Activated CD8-positive, alpha-beta T cell treated with anti-CD3 and anti-CD28 coated beads for 36 hours (primary cell): Measurements from ENCODE around the gene PHF14. TPM values are rescaled to one million over a fixed set of nuclear protein-coding genes. Genes with fewer than 3 reads are reported as not detected.

Source experiments
- ATAC-seq: fragments of 200-7000 bp; cut with Tn5 transposase; one replicate; pipeline ENCODE4 v1.10.0; 2021; ENCODE audit warnings: mild to moderate bottlenecking, moderate library complexity
- CTCF ChIA-PET: fragments of 350-600 bp; sonication (Branson Sonifier 250); formaldehyde crosslinking; loops from one replicate; lab custom pipeline; 2021; ENCODE audit warnings: antibody characterized with exemption; lab: Charles Lee
- POLR2A ChIA-PET: fragments of 350-600 bp; sonication (Branson Sonifier 250); formaldehyde crosslinking; loops from one replicate; lab custom pipeline; 2021; ENCODE audit warnings: antibody characterized with exemption; lab: Charles Lee
- DNase-seq: peaks from one replicate; pipeline ENCODE4 v3.0.0-alpha.2; 2020
- H3K27ac Mint-ChIP-seq: one replicate; pipeline ENCODE4 v1.8.0; 2021; ENCODE audit warnings: mild to moderate bottlenecking, mixed read lengths
- H3K27me3 Mint-ChIP-seq: one replicate; pipeline ENCODE4 v1.8.0; 2021; ENCODE audit warnings: mixed read lengths
- H3K36me3 Mint-ChIP-seq: one replicate; pipeline ENCODE4 v1.8.0; 2021; ENCODE audit warnings: low read depth, mixed read lengths
- H3K4me1 Mint-ChIP-seq: one replicate; pipeline ENCODE4 v1.8.0; 2021; ENCODE audit warnings: low read depth, mixed read lengths
- H3K4me3 Mint-ChIP-seq: one replicate; pipeline ENCODE4 v1.8.0; 2021; ENCODE audit warnings: mild to moderate bottlenecking, moderate library complexity, mixed read lengths
- H3K9me3 Mint-ChIP-seq: one replicate; pipeline ENCODE4 v1.8.0; 2021; ENCODE audit warnings: mixed read lengths
- intact Hi-C: fragments of 100-400 bp; cut with micrococcal nuclease; formaldehyde crosslinking; loops from one replicate; pipeline ENCODE4 v1.10.0; 2022
- total RNA-seq, 2 experiments: library from RNA; stranded (reverse); gene quantifications; one replicate each; pipeline ENCODE4 v1.2.3, GENCODE V29; 2021
- TF ChIP-seq, protein P1 (sequence below): fragments of 200-600 bp; IDR thresholded peaks from one replicate; pipeline ENCODE4 v1.8.0; 2022; ENCODE audit warnings: antibody characterized with exemption, mild to moderate bottlenecking

PHF14 gene
- total RNA-seq, 2 experiments from 2014 or later: 36.7 to 38.7 TPM

DNA sequence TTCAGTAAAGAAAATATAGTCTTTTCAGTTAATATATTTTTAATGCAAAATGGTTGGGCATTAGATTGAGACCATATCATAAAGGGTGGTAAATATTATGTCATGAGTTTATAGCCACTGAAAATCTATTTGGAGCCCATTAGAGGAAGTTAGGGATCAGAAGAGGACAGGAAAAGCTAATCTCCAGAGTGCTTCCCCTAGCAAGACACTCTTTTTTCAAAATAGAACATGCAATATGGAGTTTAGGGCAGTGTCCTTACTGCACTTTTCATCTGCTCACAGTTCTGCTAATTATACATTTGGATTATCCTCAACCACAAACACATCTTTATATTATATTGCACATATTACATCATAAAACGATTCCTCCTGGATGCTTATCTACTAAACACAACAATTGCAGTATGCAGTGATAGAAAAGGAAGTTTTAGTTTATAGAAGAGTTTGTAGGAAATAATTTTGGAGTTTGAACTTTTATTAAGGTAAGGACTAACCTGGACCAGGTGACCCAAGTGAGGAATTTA is 159.8 kb downstream of the PHF14 start:
- POLR2A ChIA-PET: no interaction called here
- H3K4me1 Mint-ChIP-seq: peaks cover 17% of the 10 kb centered on the region
- no peak for DNase-seq
- TF ChIP-seq, protein P1, sequence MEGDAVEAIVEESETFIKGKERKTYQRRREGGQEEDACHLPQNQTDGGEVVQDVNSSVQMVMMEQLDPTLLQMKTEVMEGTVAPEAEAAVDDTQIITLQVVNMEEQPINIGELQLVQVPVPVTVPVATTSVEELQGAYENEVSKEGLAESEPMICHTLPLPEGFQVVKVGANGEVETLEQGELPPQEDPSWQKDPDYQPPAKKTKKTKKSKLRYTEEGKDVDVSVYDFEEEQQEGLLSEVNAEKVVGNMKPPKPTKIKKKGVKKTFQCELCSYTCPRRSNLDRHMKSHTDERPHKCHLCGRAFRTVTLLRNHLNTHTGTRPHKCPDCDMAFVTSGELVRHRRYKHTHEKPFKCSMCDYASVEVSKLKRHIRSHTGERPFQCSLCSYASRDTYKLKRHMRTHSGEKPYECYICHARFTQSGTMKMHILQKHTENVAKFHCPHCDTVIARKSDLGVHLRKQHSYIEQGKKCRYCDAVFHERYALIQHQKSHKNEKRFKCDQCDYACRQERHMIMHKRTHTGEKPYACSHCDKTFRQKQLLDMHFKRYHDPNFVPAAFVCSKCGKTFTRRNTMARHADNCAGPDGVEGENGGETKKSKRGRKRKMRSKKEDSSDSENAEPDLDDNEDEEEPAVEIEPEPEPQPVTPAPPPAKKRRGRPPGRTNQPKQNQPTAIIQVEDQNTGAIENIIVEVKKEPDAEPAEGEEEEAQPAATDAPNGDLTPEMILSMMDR: no peak
- no peaks in the 10 kb centered on the region for H3K9me3 Mint-ChIP-seq
- H3K36me3 Mint-ChIP-seq: peaks cover 23% of the 10 kb centered on the region
- no peak for ATAC-seq
- intact Hi-C loops: no loop called here
- H3K27me3 Mint-ChIP-seq: no peaks in the 10 kb centered on the region
- CTCF ChIA-PET: no interaction called here
- no peak overlapping the region for H3K27ac Mint-ChIP-seq
- no peak overlapping the region for H3K4me3 Mint-ChIP-seq

DNA sequence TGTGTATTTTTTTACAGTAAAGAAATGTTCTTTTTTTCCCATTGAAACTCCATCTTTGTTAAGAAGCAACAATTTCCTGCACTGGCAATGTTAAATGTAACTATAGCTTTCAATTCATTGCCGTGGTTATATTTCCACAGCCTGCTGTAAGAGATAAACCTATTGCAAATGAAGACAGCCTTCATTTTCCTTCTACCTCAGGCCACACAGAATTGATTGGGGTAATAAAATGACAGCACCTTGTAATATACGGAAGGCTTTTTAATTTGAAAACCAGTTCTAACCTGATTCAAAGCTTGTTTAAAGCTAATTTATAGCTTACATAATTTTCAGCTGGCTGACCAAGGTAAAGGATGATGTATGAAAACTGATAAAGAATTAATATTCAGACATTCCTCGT is 161.9 kb downstream of the PHF14 start:
- CTCF ChIA-PET: no interaction called here
- ATAC-seq: no peak

DNA sequence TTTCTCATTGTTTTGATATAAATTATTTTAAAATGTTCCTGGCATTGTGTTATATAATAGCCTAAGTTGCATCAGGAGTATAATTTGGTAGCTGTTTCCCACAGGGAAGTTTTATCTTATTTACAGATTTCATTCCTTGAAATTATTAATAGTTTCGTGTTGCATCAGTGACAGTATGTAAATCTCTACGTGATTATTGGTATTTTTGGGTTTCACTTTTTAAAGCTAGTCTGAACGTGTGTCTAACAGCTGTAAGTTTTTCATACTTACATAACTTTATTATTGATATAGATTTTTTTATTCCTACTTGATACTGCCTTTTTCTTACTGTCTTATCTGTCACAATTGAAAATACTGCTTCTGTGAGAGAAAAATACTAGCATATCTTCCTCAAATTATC is 167.9 kb downstream of the PHF14 start:
- POLR2A ChIA-PET: no interaction called here

More for the DNA sequence above, 161.9 kb downstream of the PHF14 start:
- intact Hi-C loops: no loop called here
- H3K27me3 Mint-ChIP-seq: no peaks in the 10 kb centered on the region
- TF ChIP-seq, protein P1: no peak
- H3K27ac Mint-ChIP-seq: no peak overlapping the region
- POLR2A ChIA-PET: no interaction called here
- H3K36me3 Mint-ChIP-seq: peaks cover 16% of the 10 kb centered on the region
- H3K4me1 Mint-ChIP-seq: peaks cover 7% of the 10 kb centered on the region
- no peak for DNase-seq
- no peaks in the 10 kb centered on the region for H3K9me3 Mint-ChIP-seq
- H3K4me3 Mint-ChIP-seq: no peak overlapping the region

DNA sequence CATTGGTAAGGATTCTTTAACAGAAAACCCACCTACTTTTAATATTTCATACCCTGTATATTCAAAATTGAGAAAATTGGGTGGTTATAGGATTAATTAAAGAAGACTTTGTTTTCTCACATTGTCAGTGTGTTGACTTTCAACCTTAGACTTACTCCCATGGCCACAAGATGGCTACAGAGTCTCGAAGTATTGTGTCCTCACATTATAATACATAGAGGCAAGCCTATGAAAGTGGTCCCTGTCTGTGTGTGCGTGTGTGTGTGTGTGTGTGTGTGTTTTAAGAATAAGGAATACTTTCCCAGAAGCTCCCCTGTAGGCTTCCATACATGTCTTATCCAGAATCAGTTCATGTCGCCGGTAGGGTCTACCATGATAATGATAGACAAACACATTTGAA is 180.0 kb downstream of the PHF14 start:
- intact Hi-C loops: no loop called here
- H3K36me3 Mint-ChIP-seq: peaks cover 2% of the 10 kb centered on the region
- ChIA-PET CTCF (no interaction called here), POLR2A (no interaction called here)
- no peak overlapping the region for H3K4me3 Mint-ChIP-seq
- DNase-seq (no peak), ATAC-seq (no peak)
- TF ChIP-seq, protein P1: no peak
- no peaks in the 10 kb centered on the region for H3K27me3 Mint-ChIP-seq
- no peak overlapping the region for H3K27ac Mint-ChIP-seq
- H3K9me3 Mint-ChIP-seq: no peaks in the 10 kb centered on the region
- H3K4me1 Mint-ChIP-seq: no peaks in the 10 kb centered on the region

More for the DNA sequence above, 167.9 kb downstream of the PHF14 start:
- no peaks in the 10 kb centered on the region for H3K4me1 Mint-ChIP-seq
- H3K4me3 Mint-ChIP-seq: no peak overlapping the region
- CTCF ChIA-PET: no interaction called here
- no peak for DNase-seq
- intact Hi-C loops: no loop called here
- no peaks in the 10 kb centered on the region for H3K27me3 Mint-ChIP-seq
- peaks cover 7% of the 10 kb centered on the region for H3K36me3 Mint-ChIP-seq
- TF ChIP-seq, protein P1: no peak
- no peak for ATAC-seq
- no peaks in the 10 kb centered on the region for H3K9me3 Mint-ChIP-seq
- no peak overlapping the region for H3K27ac Mint-ChIP-seq

DNA sequence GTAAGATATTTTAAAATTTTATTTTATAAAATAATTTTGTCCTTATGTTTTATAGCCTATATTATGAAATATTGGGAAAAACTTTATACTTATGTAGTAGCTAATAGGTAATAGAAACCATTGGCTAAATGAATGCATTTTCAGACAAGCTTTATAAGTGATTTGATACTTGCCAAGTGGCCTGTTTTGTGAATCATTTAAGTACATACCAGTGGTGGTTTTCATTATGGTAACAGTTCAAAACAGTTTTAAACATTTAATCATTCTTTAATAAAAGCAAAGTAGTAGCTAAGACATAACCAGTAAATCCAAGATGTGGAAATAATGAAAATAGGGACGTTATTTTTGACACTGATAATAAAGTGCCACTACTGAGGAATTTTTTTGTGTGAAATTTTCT is 182.2 kb downstream of the PHF14 start:
- no peak for DNase-seq
- CTCF ChIA-PET: interaction anchor here (0.7 kb wide), 1 partner anchor 1209 kb away, joined by 3 read pairs; no protein-coding TSS in a partner anchor
- Mint-ChIP-seq H3K4me3 (no peak overlapping the region), H3K36me3 (peaks cover 2% of the 10 kb centered on the region), H3K4me1 (no peaks in the 10 kb centered on the region), H3K27ac (no peak overlapping the region), H3K9me3 (no peaks in the 10 kb centered on the region), H3K27me3 (no peaks in the 10 kb centered on the region)
- no peak for ATAC-seq
- TF ChIP-seq, protein P1: no peak
- POLR2A ChIA-PET: no interaction called here
- intact Hi-C loops: no loop called here
